ENCODE measurements around the gene HIC2. TPM values are rescaled to one million over a fixed set of nuclear protein-coding genes. Genes with fewer than 3 reads are reported as not detected.

The HIC2 gene
- total and polyA plus RNA-seq, 2 of the 13 experiments (the other 11 are each of a cell fraction or from before 2014, with no cell fraction given), result 5.0 to 13.7 TPM

DNA sequence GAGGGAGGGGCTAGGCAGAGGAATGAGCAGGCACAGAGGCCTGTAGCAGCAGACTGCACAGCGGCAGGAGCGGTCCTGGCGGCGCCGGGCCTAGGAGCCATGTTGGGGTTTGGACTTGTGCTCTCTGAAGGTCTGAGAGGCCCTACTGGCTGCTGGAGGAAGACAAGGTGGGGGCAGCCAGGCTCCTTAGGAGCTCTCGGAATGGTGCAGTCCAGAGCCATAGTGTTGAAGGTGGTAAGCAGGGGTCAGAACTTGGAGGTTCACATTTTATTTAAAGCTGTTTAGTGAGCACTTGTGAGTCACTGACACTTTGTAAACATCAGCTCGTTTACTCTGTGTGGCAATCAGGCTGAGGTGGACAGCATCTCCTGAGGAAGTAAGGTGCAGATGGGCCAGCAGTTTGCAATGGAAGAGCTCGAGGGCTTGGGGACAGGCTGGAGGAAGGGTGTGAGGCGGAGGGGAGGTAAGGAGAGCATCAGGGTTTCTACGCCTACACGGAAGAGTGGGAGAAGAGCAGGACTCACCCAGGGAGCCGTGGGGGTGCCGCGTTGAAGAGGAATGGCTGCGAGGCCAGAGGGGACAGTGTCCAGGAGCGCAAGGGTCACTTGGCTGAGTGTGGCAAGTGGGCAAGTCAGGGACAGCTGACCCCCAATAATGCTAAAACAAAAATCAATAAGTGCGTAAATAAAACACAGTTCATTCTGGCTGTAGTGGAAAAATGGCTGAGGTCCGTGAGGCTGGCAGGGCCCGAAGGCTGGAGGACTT is 40.0 kb downstream of the HIC2 start (continued):
- TF ChIP-seq KLF16 (CRISPR knock-in tag; IDR thresholded peaks at IDR 0.05) (peak in 1 of 2 experiments; percentile 66; a peak in 2 of 4 replicates), THYN1 (CRISPR knock-in tag; IDR thresholded peaks at IDR 0.05; ENCODE audit: borderline replicate concordance, low read depth) (no peak), ZNF639 (CRISPR knock-in tag; conservative IDR thresholded peaks at IDR 0.05) (no peak), ARNT2 (CRISPR knock-in tag; IDR thresholded peaks at IDR 0.05; ENCODE audit: low read depth) (peak; percentile 31; the same call in 1 of the 2 replicates), KDM6A (CRISPR knock-in tag; IDR thresholded peaks at IDR 0.05; ENCODE audit: low read depth) (peak; percentile 30; the same call in 1 of the 2 replicates), ZNF331 (CRISPR knock-in tag; IDR thresholded peaks at IDR 0.05) (peak; percentile 44; the same call in 1 of the 2 replicates), ETV5 (CRISPR knock-in tag; IDR thresholded peaks at IDR 0.05; ENCODE audit: borderline replicate concordance) (peak; percentile 40; the same call in 1 of the 2 replicates), RBM22 (optimal IDR thresholded peaks at IDR 0.05; ENCODE audit: low read length) (peak; percentile 81), GRHL1 (CRISPR knock-in tag; conservative IDR thresholded peaks at IDR 0.05) (no peak), MYPOP (CRISPR knock-in tag; IDR thresholded peaks at IDR 0.05) (peak; percentile 78), ZFP82 (CRISPR knock-in tag; IDR thresholded peaks at IDR 0.05; ENCODE audit: borderline replicate concordance) (no peak), ZNF557 (CRISPR knock-in tag; IDR thresholded peaks at IDR 0.05) (no peak), FIP1L1 (IDR thresholded peaks at IDR 0.05; ENCODE audit: borderline replicate concordance, insufficient read depth, low read depth, low read length) (no peak), ZNF737 (CRISPR knock-in tag; IDR thresholded peaks at IDR 0.05; ENCODE audit: borderline replicate concordance) (no peak), GATAD2A (CRISPR knock-in tag; IDR thresholded peaks at IDR 0.05) (peak; percentile 98), CEBPG (CRISPR knock-in tag; IDR thresholded peaks at IDR 0.05) (peak; percentile 91), GATAD1 (CRISPR knock-in tag; IDR thresholded peaks at IDR 0.05) (0 out of 2 replicates have a peak, but pooled peaks have one; percentile 27), ASH2L (IDR thresholded peaks at IDR 0.05; ENCODE audit: insufficient read length, low read depth, low read length) (peak; percentile 62), EHMT2 (IDR thresholded peaks at IDR 0.05; ENCODE audit: borderline replicate concordance, low read depth, low read length) (no peak), ZNF746 (CRISPR knock-in tag; IDR thresholded peaks at IDR 0.05) (0 out of 2 replicates have a peak, but pooled peaks have one; percentile 23), ZBTB8A (CRISPR knock-in tag; IDR thresholded peaks at IDR 0.05; ENCODE audit: borderline replicate concordance, low read depth) (no peak), CBX5 (CRISPR knock-in tag; IDR thresholded peaks at IDR 0.05; ENCODE audit: borderline replicate concordance) (0 out of 2 replicates have a peak, but pooled peaks have one; percentile 57), EED (CRISPR knock-in tag; IDR thresholded peaks at IDR 0.05) (no peak)
- TF ChIP-seq, protein P1, sequence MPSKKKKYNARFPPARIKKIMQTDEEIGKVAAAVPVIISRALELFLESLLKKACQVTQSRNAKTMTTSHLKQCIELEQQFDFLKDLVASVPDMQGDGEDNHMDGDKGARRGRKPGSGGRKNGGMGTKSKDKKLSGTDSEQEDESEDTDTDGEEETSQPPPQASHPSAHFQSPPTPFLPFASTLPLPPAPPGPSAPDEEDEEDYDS (CRISPR knock-in tag; IDR thresholded peaks at IDR 0.05), result peak; percentile 9; the same call in 1 of the 2 replicates
- TF ChIP-seq, protein P2, sequence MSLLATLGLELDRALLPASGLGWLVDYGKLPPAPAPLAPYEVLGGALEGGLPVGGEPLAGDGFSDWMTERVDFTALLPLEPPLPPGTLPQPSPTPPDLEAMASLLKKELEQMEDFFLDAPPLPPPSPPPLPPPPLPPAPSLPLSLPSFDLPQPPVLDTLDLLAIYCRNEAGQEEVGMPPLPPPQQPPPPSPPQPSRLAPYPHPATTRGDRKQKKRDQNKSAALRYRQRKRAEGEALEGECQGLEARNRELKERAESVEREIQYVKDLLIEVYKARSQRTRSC (CRISPR knock-in tag; IDR thresholded peaks at IDR 0.05; ENCODE audit: low read depth), result no peak

All from HepG2 (cell line).